Neural cell (in vitro differentiated cells): Measurements from ENCODE around the gene APP.

Experiments
- EP300 ChIP-seq: fragments of 450-650 bp; conservative IDR thresholded peaks from 2 replicates; pipeline ENCODE4 v1.6.1; 2014; ENCODE audit warnings: antibody characterized with exemption, mild to moderate bottlenecking, moderate library complexity; ENCODE audit not compliant: poor library complexity, severe bottlenecking
- EZH2 ChIP-seq: fragments of 200-600, 300-800 bp; shearing (Covaris generic), sonication (generic); IDR thresholded peaks from 2 replicates; pipeline ENCODE4 v1.6.1; 2014; ENCODE audit warnings: antibody characterized with exemption, low read length, borderline replicate concordance, mild to moderate bottlenecking; ENCODE audit not compliant: insufficient read depth, poor library complexity, severe bottlenecking
- MXI1 ChIP-seq: fragments of 450-650 bp; conservative IDR thresholded peaks from 2 replicates; pipeline ENCODE4 v1.6.1; 2014; ENCODE audit warnings: antibody characterized with exemption, mild to moderate bottlenecking; ENCODE audit not compliant: poor library complexity, severe bottlenecking
- POLR2AphosphoS5 ChIP-seq: IDR thresholded peaks from 2 replicates; pipeline ENCODE4 v1.6.1; 2012
- RAD21 ChIP-seq: fragments of 450-650 bp; conservative IDR thresholded peaks from 2 replicates; pipeline ENCODE4 v1.6.1; 2014; ENCODE audit warnings: antibody characterized with exemption, mild to moderate bottlenecking, moderate library complexity
- SMC3 ChIP-seq: fragments of 450-650 bp; conservative IDR thresholded peaks from 2 replicates; pipeline ENCODE4 v1.6.1; 2014; ENCODE audit warnings: antibody characterized with exemption, mild to moderate bottlenecking, moderate library complexity; ENCODE audit not compliant: poor library complexity
- TF ChIP-seq, protein P1 (sequence below): fragments of 450-650 bp; IDR thresholded peaks from 2 replicates; pipeline ENCODE4 v1.5.1; 2014; ENCODE audit warnings: antibody characterized with exemption, mild to moderate bottlenecking, moderate library complexity; ENCODE audit not compliant: poor library complexity, severe bottlenecking
- TF ChIP-seq, protein P2 (sequence below): IDR thresholded peaks from 2 replicates; pipeline ENCODE4 v1.6.1; 2012; ENCODE audit warnings: borderline replicate concordance

DNA sequence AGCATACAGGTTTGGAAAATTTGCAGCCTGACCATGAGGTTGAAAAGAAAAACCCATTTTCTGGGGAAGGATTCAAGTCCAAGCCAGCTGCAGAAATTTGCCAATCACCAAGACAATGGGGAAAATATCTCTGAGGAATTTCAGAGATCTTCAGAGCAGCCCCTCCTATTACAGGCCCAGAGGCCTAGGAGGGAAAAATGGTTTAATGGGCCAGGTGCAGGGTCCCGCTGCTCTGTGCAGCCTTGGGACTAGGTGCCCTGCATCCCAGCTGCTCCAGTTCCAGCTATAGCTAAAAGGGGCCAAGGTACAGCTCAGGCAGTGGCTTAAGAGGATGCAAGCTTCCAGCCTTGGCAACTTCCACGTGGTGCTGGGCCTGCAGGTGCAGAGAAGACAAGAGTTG, 322.3 kb downstream of the APP start:
- TF ChIP-seq EP300 (no peak), POLR2AphosphoS5 (no peak), RAD21 (no peak), EZH2 (no peak), MXI1 (no peak), SMC3 (no peak)
- TF ChIP-seq, protein P1, sequence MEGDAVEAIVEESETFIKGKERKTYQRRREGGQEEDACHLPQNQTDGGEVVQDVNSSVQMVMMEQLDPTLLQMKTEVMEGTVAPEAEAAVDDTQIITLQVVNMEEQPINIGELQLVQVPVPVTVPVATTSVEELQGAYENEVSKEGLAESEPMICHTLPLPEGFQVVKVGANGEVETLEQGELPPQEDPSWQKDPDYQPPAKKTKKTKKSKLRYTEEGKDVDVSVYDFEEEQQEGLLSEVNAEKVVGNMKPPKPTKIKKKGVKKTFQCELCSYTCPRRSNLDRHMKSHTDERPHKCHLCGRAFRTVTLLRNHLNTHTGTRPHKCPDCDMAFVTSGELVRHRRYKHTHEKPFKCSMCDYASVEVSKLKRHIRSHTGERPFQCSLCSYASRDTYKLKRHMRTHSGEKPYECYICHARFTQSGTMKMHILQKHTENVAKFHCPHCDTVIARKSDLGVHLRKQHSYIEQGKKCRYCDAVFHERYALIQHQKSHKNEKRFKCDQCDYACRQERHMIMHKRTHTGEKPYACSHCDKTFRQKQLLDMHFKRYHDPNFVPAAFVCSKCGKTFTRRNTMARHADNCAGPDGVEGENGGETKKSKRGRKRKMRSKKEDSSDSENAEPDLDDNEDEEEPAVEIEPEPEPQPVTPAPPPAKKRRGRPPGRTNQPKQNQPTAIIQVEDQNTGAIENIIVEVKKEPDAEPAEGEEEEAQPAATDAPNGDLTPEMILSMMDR: no peak
- TF ChIP-seq, protein P2, sequence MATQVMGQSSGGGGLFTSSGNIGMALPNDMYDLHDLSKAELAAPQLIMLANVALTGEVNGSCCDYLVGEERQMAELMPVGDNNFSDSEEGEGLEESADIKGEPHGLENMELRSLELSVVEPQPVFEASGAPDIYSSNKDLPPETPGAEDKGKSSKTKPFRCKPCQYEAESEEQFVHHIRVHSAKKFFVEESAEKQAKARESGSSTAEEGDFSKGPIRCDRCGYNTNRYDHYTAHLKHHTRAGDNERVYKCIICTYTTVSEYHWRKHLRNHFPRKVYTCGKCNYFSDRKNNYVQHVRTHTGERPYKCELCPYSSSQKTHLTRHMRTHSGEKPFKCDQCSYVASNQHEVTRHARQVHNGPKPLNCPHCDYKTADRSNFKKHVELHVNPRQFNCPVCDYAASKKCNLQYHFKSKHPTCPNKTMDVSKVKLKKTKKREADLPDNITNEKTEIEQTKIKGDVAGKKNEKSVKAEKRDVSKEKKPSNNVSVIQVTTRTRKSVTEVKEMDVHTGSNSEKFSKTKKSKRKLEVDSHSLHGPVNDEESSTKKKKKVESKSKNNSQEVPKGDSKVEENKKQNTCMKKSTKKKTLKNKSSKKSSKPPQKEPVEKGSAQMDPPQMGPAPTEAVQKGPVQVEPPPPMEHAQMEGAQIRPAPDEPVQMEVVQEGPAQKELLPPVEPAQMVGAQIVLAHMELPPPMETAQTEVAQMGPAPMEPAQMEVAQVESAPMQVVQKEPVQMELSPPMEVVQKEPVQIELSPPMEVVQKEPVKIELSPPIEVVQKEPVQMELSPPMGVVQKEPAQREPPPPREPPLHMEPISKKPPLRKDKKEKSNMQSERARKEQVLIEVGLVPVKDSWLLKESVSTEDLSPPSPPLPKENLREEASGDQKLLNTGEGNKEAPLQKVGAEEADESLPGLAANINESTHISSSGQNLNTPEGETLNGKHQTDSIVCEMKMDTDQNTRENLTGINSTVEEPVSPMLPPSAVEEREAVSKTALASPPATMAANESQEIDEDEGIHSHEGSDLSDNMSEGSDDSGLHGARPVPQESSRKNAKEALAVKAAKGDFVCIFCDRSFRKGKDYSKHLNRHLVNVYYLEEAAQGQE: no peak
